NCI-H2029 (cell line): ENCODE measurements around the gene POMT1.

ENCODE experiments used
- DNase-seq: peaks from one replicate; lab custom pipeline; 2025; lab: John Stamatoyannopoulos, UW

Gene POMT1

GRCh38 chr9:131554087-131554842, 51.5 kb downstream of the POMT1 start:
- DNase-seq, result no peak

DNA sequence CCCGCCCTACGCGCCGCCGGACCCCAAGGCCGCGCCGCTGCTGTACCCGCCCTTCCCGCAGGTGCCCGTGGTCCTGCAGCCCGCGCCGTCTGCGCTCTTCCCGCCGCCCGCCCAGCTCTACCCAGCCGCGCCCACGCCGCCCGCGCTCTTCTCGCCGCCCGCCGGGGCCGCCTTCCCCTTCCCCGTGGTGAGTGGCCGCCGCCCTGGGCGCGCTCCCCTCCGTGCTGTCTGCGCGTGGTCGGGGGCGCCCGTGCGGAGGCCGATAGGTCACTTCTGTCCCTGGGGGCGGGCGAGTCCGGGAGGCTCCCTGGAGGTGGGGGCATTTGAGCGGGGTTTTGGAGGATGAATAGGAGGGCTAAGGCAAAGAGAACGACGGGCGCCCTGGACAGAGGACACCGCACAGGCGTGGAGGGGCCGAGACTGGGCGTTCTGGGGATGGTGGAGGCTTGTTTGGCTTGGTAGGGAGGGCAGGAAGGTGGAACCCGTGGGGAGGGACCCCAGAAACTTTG, 52.2 kb downstream of the POMT1 start:
- no peak for DNase-seq

DNA sequence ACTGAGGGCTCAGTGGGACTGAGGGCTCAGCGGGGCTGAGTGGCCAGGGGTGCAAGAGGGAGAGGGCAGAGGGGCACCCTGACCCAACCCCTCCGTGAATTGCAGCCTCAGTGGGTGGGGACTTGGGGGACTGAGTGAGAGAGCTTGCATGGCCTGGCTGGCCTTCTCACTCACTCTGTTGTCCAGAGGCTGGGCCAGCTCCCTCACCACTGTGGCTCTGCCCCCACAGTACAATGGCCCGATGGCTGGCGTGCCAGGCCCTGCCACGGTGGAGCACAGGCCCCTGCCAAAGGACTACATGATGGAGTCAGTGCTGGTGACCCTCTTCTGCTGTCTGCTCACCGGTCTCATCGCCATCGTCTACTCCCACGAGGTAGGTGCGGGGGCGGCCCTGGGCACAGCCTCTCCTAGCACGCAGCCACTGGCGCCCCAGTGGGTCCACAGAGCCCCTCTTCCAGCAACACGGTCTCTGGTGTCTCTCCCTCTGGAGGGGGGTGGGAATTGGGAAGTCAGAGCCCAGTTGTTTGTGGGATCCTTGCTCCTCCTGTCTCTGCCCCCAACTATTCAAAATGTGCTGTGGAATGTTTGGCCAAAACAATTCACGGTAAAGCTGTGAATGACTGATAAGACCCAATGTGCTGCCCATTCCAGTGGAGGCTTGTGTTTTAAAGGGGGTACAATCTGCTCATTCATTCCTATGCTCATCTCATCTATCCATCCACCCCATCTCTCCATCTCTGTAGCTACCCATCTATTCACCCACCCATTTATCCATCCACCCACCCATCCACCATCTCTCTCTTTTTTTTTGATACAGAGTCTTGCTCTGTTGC, 53.3 kb downstream of the POMT1 start:
- DNase-seq, result no peak

GRCh38 chr9:131557855-131558548, 55.3 kb downstream of the POMT1 start:
- DNase-seq, result no peak

GRCh38 chr9:131559421-131560000, 56.8 kb downstream of the POMT1 start:
- DNase-seq, result no peak

DNA sequence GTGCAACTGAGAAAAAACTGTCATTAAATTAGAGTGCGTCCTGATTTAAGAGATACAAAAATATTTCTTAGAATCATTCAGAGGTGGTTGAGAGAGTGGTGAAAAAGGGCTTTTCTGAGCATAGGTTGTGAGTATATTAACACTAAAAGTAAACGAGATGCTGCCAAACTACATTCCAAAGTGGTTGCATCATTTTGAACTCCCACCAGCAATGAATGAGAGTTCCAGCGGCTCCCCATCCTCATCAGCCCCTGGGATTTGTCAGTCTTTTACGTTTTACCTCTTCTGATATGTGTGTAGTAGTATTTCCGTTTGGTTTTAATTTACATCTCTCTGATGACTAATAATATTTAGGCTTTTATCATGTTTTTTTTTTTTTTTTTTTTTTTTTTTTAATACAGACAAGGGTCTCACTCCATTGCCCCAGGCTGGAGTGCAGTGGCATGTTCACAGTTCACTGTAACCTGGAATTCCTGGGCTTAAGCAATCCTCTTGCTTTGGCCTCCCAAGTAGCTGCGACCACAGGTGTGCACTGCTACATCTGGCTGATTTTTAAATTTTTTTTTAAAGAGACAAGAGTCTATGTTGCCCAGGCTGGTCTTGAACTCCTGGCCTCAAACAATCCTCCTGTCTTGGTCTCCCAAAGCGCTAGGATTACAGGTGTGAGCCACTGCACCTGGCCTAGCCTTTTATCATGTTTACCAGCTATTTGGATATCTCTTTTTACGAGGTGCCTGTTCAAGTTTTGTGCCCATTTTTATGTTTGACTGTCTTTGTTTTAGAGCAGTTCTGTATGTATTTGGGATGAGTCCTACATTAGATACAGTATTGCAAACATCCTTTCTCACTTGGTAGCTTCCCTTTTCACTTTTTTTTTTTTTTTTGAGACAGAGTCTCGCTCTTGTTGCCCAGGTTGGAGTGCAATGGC, 59.6 kb downstream of the POMT1 start:
- no peak for DNase-seq

GRCh38 chr9:131565369-131565768, 62.7 kb downstream of the POMT1 start:
- no peak for DNase-seq

DNA sequence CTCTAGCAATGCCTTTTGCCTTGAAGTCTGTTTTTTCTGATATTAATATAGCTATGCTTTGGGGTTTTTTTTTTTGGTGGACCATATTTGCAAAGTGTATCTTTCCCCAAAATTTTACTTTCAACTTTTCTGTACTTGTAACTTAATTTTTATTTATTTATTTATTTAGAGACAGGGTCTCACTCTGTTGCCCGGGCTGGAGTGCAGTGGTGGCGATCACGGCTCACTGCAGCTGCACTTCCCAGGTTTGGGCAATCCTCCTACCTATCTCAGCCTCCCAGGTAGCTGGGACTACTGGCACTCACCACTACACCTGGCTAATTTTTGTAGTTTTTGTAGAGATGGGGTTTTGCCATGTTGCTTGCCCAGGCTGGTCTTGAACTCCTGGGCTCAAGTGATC, 63.4 kb downstream of the POMT1 start:
- no peak for DNase-seq

DNA sequence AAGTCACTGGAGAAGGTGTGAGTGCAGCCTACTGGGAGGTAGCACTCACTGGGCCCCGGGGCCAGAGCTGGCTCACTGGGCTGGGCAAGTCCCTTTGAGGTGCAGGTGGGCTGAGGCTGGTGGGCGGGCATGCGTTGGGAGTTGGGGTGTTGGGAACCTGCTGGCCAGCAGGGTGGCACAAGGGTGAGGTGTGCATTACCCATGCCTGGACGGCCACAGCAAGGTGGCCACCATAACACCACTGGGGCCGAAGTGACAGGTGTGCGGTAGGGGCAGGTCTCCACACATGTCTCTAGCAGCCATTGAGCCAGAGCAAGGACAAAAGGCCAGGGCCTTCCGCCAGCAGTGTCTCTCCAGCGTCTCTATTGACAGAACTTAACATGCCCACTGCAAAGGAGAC, 65.2 kb downstream of the POMT1 start:
- DNase-seq, result no peak
